HepG2 (cell line): ENCODE results near the gene OTOP2. TPM values are rescaled to one million over a fixed set of nuclear protein-coding genes. Genes with fewer than 3 reads are reported as not detected.

Source experiments
- AGO2 ChIP-seq: fragments of 200-400 bp; formaldehyde crosslinking; optimal IDR thresholded peaks from 2 replicates; pipeline ENCODE3; 2017; ENCODE audit warnings: mild to moderate bottlenecking, low read depth, low read length, moderate library complexity
- AHR ChIP-seq: IDR thresholded peaks from 2 replicates; pipeline ENCODE4 v1.6.1; 2018; ENCODE audit warnings: missing genetic modification reagents, missing compliant biosample characterization
- ATRX ChIP-seq: sonication (generic); formaldehyde crosslinking; IDR thresholded peaks from 2 replicates; pipeline ENCODE4 v1.4.0; 2020; ENCODE audit warnings: missing genetic modification reagents, borderline replicate concordance
- CREBL2 ChIP-seq: sonication (generic); formaldehyde crosslinking; IDR thresholded peaks from 2 replicates; pipeline ENCODE4 v1.8.1; 2023; ENCODE audit warnings: missing genetic modification reagents, mild to moderate bottlenecking, borderline replicate concordance
- DR1 ChIP-seq: sonication (generic); formaldehyde crosslinking; IDR thresholded peaks from 2 replicates; pipeline ENCODE4 v1.8.0; 2021; ENCODE audit warnings: mild to moderate bottlenecking, missing genetic modification reagents, inconsistent platforms
- ELF1 ChIP-seq: sonication (generic); formaldehyde crosslinking; IDR thresholded peaks from 2 replicates; pipeline ENCODE4 v1.4.0; 2020; ENCODE audit warnings: missing genetic modification reagents
- ERF ChIP-seq: IDR thresholded peaks from 2 replicates; pipeline ENCODE4 v1.6.1; 2018; ENCODE audit warnings: missing biosample characterization, missing genetic modification reagents
- IKZF1 ChIP-seq: fragments of 450-650 bp; IDR thresholded peaks from 2 replicates; pipeline ENCODE4 v1.7.1; 2016
- JUN ChIP-seq: sonication (generic); formaldehyde crosslinking; IDR thresholded peaks from 2 replicates; pipeline ENCODE4 v1.4.0; 2020; ENCODE audit warnings: mild to moderate bottlenecking, missing genetic modification reagents
- MAZ ChIP-seq, 2 experiments: sonication (generic) in 1 of 2; formaldehyde crosslinking in 1 of 2; IDR thresholded peaks; 2 replicates each; pipeline versions ENCODE4 v1.5.0 to v1.6.1; 2012 to 2020; ENCODE audit warnings: low read depth in 2 of 2, mild to moderate bottlenecking in 2 of 2, borderline replicate concordance in 1 of 2, improper control_type of control experiment in 1 of 2, low read length in 1 of 2, missing genetic modification reagents in 1 of 2, moderate library complexity in 1 of 2
- MZF1 ChIP-seq: sonication (generic); formaldehyde crosslinking; IDR thresholded peaks from 2 replicates; pipeline ENCODE4 v1.8.1; 2023; ENCODE audit warnings: mild to moderate bottlenecking, missing genetic modification reagents, borderline replicate concordance
- NR2F1 ChIP-seq, 2 experiments: fragments of 450-650 bp in 1 of 2; formaldehyde crosslinking in 1 of 2; IDR thresholded peaks; 2 replicates each; pipeline versions ENCODE4 v1.5.0 to v1.6.1; 2016 to 2020; ENCODE audit warnings: mild to moderate bottlenecking in 1 of 2, missing compliant biosample characterization in 1 of 2, missing genetic modification reagents in 1 of 2, moderate library complexity in 1 of 2
- PITX1 ChIP-seq: sonication (generic); formaldehyde crosslinking; IDR thresholded peaks from 2 replicates; pipeline ENCODE4 v1.5.1; 2020; ENCODE audit warnings: mild to moderate bottlenecking, missing genetic modification reagents
- PRDM15 ChIP-seq: sonication (generic); formaldehyde crosslinking; IDR thresholded peaks from 2 replicates; pipeline ENCODE4 v1.4.0; 2020; ENCODE audit warnings: missing genetic modification reagents
- SP5 ChIP-seq: IDR thresholded peaks from 2 replicates; pipeline ENCODE4 v1.6.1; 2016; ENCODE audit warnings: low read depth, borderline replicate concordance
- ZC3H4 ChIP-seq: sonication (generic); formaldehyde crosslinking; IDR thresholded peaks from 2 replicates; pipeline ENCODE4 v1.4.0; 2020; ENCODE audit warnings: missing genetic modification reagents, borderline replicate concordance
- ZFYVE20 ChIP-seq: sonication (generic); formaldehyde crosslinking; IDR thresholded peaks from 2 replicates; pipeline ENCODE4 v1.8.0; 2023; ENCODE audit warnings: low read depth, mild to moderate bottlenecking, moderate library complexity, missing genetic modification reagents, borderline replicate concordance
- ZNF256 ChIP-seq: sonication (generic); formaldehyde crosslinking; conservative IDR thresholded peaks from 2 replicates; pipeline ENCODE4 v1.4.0; 2020; ENCODE audit warnings: missing genetic modification reagents
- ZNF441 ChIP-seq: sonication (generic); formaldehyde crosslinking; IDR thresholded peaks from 2 replicates; pipeline ENCODE4 v1.7.0; 2021; ENCODE audit warnings: missing genetic modification reagents, borderline replicate concordance
- ZNF446 ChIP-seq: sonication (generic); formaldehyde crosslinking; IDR thresholded peaks from 2 replicates; pipeline ENCODE4 v1.5.0; 2020; ENCODE audit warnings: mild to moderate bottlenecking, missing genetic modification reagents
- ZNF710 ChIP-seq: sonication (generic); formaldehyde crosslinking; IDR thresholded peaks from 2 replicates; pipeline ENCODE4 v1.5.0; 2020; ENCODE audit warnings: mild to moderate bottlenecking, missing genetic modification reagents, borderline replicate concordance
- ZNF839 ChIP-seq: sonication (generic); formaldehyde crosslinking; IDR thresholded peaks from 2 replicates; pipeline ENCODE4 v1.4.0; 2020; ENCODE audit warnings: missing genetic modification reagents, mild to moderate bottlenecking, borderline replicate concordance
- polyA plus RNA-seq, 8 experiments: library from polyadenylated mRNA; depleted of rRNA in 3 of 8; stranded (reverse) in 7 of 8; unstranded in 1 of 8; fragments of >200 nt; fragmentation: Illumina TruSeq in 4 of 8; extraction: Trizol in 4 of 8; gene quantifications; 2 replicates each; pipeline versions ENCODE4 v1.2.1 to v1.2.3, GENCODE V29; 2011 to 2016; ENCODE audit warnings: low read depth in 4 of 8, missing spikeins in 1 of 8, mixed read lengths in 1 of 8; ENCODE audit not compliant: insufficient read depth in 1 of 8
- total RNA-seq, 5 experiments: library from RNA; depleted of rRNA; stranded (reverse); fragments of >200 nt; fragmentation: Illumina TruSeq; extraction: Trizol; gene quantifications; 2 replicates each; pipeline ENCODE4 v1.2.3, GENCODE V29; 2016; ENCODE audit warnings: low read depth in 1 of 5

Gene OTOP2
- total and polyA plus RNA-seq, 2 of the 13 experiments (the other 11 are each of a cell fraction or from before 2014, with no cell fraction given), result not detected

- TF ChIP-seq ZNF839 (peak; percentile 97), NR2F1 (CRISPR knock-in tag; IDR thresholded peaks at IDR 0.05) (peak in 1 of 2 experiments; percentile 40; a peak in 1 of 4 replicates), ZC3H4 (0 out of 2 replicates have a peak, but pooled peaks have one; percentile 35), PITX1 (no peak; the same call in none of the 2 replicates), PRDM15 (CRISPR knock-in tag) (0 out of 2 replicates have a peak, but pooled peaks have one; percentile 5), MAZ (IDR thresholded peaks at IDR 0.05; ENCODE audit: borderline replicate concordance, low read depth, low read length) (peak; percentile 76), MAZ (CRISPR knock-in tag; IDR thresholded peaks at IDR 0.05; ENCODE audit: low read depth) (peak; percentile 99), IKZF1 (no peak), AGO2 (peak; percentile 55), ZNF256 (CRISPR knock-in tag) (no peak), AHR (CRISPR knock-in tag) (0 out of 2 replicates have a peak, but pooled peaks have one; percentile 8), ERF (CRISPR knock-in tag) (peak; percentile 85), CREBL2 (CRISPR knock-in tag) (no peak), ATRX (CRISPR knock-in tag) (no peak), SP5 (peak; percentile 66), ZNF441 (CRISPR knock-in tag) (peak; percentile 75; the same call in 1 of the 2 replicates), JUN (peak; percentile 90), ZFYVE20 (CRISPR knock-in tag) (peak; percentile 77; the same call in 1 of the 2 replicates), ZNF446 (CRISPR knock-in tag) (peak; percentile 65; the same call in 1 of the 2 replicates), ZNF710 (CRISPR knock-in tag) (peak; percentile 82), ELF1 (CRISPR knock-in tag) (peak; percentile 47; the same call in 1 of the 2 replicates), DR1 (CRISPR knock-in tag) (peak; percentile 79; the same call in 1 of the 2 replicates), MZF1 (CRISPR knock-in tag) (0 out of 2 replicates have a peak, but pooled peaks have one; percentile 89)
Measured at GRCh38 chr17:74981979-74982662, 58.0 kb downstream of the OTOP2 start (continued).
